Measurements from ENCODE around the gene HTT.
"Not testable (repeated sequence)": the region's sequence is repeated elsewhere in the genome, so short reads cannot be mapped to it uniquely, and the experiment has no call there.

The HTT gene

GRCh38 chr4:3124070-3124767 is 49.7 kb downstream of the HTT start:
- DNase-seq, result no peak

DNA sequence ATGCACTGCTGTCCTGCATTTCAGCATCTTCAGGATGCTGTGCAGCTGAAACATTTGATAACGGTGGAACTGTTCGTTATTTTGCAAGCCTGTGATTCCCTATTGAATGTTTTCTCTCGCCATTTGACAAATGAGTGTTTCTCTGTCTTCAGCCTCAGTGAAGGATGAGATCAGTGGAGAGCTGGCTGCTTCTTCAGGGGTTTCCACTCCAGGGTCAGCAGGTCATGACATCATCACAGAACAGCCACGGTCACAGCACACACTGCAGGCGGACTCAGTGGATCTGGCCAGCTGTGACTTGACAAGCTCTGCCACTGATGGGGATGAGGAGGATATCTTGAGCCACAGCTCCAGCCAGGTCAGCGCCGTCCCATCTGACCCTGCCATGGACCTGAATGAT is 52.6 kb downstream of the HTT start:
- DNase-seq, result no peak

DNA sequence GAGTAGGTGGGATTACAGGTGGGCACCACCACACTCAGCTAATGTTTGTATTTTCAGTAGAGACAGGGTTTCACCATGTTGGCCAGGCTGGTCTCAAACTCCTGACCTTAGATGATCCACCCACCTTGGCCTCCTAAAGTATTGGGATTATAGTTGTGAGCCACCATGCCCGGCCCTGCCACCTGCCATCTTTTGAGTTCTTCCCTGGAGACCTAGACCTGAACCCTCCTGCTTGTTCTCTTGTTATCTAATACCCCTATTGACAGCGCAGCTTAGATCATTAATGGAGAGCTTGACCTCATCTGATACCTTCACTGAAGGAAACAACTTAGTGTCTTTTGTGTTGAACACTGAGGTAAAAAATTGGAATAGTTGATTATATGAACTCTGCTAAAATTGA is 53.6 kb downstream of the HTT start:
- no peak for DNase-seq

- DNase-seq, result no peak
Observed at GRCh38 chr4:3128976-3129375, 54.5 kb downstream of the HTT start.

- DNase-seq, result no peak
Observed at GRCh38 chr4:3130201-3130600, 55.7 kb downstream of the HTT start.

DNA sequence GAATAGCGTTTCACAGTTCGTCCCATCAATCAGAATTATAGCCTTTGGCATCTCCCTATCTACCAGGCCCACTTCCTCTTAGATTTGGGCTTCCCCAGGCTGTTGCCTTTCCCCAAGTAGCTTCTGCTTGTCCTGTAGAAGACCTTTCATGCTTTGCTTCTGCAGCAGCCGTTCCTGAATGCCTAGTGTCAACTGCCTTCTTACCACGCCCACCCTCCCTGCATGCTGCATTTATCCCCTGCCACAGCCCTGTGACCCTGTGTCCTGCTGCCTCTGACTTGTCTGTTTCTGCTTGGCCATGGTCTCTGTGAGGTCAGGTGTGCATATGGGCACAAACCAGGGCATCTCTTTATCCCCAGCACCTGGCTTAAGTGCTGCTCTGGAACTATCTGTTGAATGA is 56.3 kb downstream of the HTT start:
- no peak for DNase-seq

- DNase-seq, result no peak
Observed at GRCh38 chr4:3134201-3134600, 59.7 kb downstream of the HTT start.

- no peak for DNase-seq
Observed at GRCh38 chr4:3135155-3136011, 60.9 kb downstream of the HTT start.

- DNase-seq, result no peak
Observed at GRCh38 chr4:3136454-3136853, 62.0 kb downstream of the HTT start.

DNA sequence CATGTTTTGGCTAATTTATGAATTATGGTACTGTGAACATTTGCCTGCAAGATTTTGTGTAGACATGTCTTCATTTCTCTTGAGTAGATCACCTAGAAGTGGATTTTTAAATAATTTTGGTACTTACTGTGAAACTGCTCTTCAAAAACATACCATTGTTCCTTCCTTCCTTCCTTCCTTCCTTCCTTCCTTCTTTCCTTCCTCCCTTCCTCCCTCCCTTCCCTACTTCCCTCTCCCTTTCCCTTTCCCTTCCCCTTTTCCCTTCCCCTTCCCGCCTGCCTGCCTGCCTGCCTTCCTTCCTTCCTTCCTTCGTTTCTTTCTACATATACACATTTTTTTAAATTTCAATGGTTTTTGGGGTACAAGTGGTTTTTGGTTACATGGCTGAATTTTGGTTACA is 63.4 kb downstream of the HTT start:
- DNase-seq, result no peak

GRCh38 chr4:3145234-3145924 is 70.9 kb downstream of the HTT start:
- DNase-seq, result no peak

DNA sequence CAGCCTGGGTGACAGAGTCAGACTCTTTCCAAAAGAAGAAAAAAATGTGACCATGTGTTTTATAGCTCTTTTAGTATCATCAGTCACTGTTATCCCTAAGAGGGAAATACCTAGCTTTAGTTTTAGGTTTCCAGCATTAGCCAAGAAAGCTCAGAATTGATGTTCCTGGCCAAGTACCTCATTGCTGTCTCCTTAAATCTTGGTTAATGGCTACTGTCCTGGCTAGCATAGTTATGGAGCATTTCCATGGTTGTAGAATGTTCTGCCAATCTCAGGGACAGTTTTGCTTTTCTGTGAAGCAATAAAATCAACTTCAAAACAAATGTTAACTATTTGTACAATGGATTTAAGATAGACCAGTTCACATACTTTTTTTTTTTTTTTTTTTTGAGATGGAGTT is 74.4 kb downstream of the HTT start:
- DNase-seq, result no peak

GRCh38 chr4:3151238-3151637 is 76.8 kb downstream of the HTT start:
- not testable (repeated sequence) for DNase-seq

DNA sequence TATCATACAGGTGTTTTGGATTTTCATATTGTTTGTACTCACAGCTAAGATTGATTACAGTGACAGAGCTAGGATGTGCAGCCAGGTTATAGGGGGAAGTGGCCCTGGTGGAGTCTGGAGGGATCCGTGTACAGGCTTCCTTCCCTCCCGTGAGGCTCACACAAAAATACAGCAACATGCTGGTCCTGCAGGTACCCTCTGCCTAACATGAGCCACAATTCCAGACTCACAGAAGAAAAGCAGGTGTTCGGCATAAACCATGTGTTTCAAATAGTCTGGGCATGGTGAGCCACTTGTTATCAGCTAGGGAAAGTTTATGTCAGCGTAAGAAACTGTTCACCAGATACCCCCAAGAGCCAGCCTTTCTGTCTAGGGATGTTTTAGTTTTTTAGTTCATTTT is 82.9 kb downstream of the HTT start:
- no peak for DNase-seq

GRCh38 chr4:3158841-3159240 is 84.4 kb downstream of the HTT start:
- no peak for DNase-seq

DNA sequence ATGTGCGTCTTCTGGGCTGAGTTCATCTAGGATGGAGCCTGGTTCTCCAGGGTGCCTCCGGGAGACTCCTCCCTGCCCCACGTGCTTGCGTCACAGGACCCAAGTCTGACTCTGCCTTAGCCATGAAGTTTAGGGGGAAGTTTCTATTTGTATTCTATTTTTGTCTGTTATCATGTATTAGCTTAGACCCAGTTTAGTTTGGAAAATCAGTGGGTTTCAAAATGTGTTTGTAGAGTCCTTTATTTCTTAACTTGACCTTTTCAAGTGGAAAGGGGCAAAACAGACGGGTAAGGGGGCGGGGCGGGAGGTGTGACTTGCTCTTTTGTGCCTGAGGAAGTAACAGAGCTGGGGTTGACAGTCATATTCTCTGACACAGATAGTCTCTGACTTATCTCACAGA is 86.0 kb downstream of the HTT start:
- no peak for DNase-seq

- not testable (repeated sequence) for DNase-seq
Observed at GRCh38 chr4:3161044-3161443, 86.6 kb downstream of the HTT start.

GRCh38 chr4:3166434-3166833 is 92.0 kb downstream of the HTT start:
- not testable (repeated sequence) for DNase-seq

DNA sequence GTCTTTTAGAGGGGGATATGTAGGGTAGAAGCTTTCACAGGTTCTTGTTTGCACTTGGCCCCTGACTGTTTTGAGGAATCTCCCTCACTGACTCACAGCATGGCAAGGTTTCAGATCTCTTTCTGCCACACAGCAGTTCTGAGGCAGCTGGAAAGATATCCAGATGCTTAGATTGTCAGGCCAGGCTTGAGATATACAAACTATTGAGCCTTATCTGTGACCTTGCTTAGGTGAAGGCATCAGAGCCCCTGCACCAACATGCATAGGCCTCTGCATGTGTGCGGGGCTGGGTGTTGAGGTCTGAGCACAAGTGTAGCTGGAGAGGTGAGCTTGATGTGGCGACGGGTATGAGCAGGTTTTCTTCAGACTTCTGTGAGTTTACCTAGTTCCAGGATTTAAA is 93.5 kb downstream of the HTT start:
- no peak for DNase-seq

- DNase-seq, result no peak
Observed at GRCh38 chr4:3174371-3175338, 100.2 kb downstream of the HTT start.

GRCh38 chr4:3176367-3177229 is 102.1 kb downstream of the HTT start:
- no peak for DNase-seq

GRCh38 chr4:3177426-3177825 is 102.9 kb downstream of the HTT start:
- DNase-seq, result no peak
